Measurements from ENCODE around the gene PCNX1.

Gene PCNX1

DNA sequence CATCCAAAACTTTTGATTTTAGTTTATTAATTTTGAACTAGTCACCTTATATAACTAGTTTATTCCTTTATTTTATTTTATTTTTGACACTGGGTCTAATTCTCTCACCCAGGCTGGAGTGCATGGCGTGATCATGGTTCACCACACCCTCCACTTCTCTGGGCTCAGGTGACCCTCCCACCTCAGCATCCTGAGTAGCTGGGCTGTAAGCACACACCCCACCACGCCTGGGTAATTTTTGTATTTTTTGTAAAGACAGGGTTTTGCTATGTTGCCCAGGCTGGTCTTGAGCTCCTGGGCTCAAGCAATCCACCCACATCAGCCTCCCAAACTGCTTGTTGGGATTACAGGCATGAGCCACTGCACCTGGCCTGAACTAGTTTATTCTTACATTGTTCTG lies 17.3 kb downstream of the PCNX1 start:
- no peak for TF ChIP-seq EZH2phosphoT487 (IDR thresholded peaks at IDR 0.05; ENCODE audit: borderline replicate concordance)
- TF ChIP-seq, protein P1, sequence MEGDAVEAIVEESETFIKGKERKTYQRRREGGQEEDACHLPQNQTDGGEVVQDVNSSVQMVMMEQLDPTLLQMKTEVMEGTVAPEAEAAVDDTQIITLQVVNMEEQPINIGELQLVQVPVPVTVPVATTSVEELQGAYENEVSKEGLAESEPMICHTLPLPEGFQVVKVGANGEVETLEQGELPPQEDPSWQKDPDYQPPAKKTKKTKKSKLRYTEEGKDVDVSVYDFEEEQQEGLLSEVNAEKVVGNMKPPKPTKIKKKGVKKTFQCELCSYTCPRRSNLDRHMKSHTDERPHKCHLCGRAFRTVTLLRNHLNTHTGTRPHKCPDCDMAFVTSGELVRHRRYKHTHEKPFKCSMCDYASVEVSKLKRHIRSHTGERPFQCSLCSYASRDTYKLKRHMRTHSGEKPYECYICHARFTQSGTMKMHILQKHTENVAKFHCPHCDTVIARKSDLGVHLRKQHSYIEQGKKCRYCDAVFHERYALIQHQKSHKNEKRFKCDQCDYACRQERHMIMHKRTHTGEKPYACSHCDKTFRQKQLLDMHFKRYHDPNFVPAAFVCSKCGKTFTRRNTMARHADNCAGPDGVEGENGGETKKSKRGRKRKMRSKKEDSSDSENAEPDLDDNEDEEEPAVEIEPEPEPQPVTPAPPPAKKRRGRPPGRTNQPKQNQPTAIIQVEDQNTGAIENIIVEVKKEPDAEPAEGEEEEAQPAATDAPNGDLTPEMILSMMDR (conservative IDR thresholded peaks at IDR 0.05; ENCODE audit: low read length): no peak
- 0 out of 2 replicates have a peak, but pooled peaks cover 3% of the 10 kb centered on the region for H3F3A ChIP-seq (ENCODE audit: low read depth)

DNA sequence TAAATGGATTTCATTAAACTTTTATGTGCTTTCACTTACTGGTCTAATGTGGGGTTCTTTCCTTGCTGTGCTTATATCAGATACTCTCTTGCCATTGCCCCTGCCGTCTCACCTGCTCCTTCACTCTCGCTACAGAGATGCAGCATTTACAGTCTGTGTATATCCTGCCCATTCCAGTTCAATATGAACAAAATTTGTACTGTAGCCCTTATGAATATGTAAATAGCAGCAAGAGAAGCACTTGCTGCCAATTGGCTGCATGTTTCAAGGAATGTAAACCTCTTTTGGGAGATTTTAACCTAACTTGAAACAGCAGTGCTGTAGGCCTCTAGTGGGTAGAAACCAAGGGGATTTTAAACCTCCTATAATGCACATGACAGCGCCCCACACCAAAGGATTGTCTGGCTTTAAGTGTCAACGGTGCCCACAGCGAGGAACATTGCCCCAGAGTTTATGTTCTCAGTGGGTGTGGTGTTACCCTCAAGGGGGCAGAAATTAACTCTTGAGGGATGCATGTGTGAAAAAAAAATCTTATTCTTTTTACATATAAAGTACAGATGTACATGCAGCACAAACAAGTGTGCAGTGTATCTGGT lies 19.1 kb downstream of the PCNX1 start:
- H3K27me3 ChIP-seq (ENCODE audit: insufficient read depth, low read length, poor library complexity, severe bottlenecking): no peaks in the 10 kb centered on the region
- peaks cover 91% of the 10 kb centered on the region for H3K79me2 ChIP-seq (ENCODE audit: insufficient read depth, low read length)
- peaks cover 27% of the 10 kb centered on the region for H3K4me1 ChIP-seq (ENCODE audit: insufficient read depth, low read length, poor library complexity, severe bottlenecking)
- no peak overlapping the region for H3K4me2 ChIP-seq (ENCODE audit: low read depth, low read length, poor library complexity, severe bottlenecking)
- H3F3A ChIP-seq (ENCODE audit: low read depth): no peaks in the 10 kb centered on the region
- H3K4me3 ChIP-seq (ENCODE audit: low read length, poor library complexity, severe bottlenecking): no peak overlapping the region
- TF ChIP-seq, protein P1 (conservative IDR thresholded peaks at IDR 0.05; ENCODE audit: low read length): no peak
- TF ChIP-seq EZH2phosphoT487 (IDR thresholded peaks at IDR 0.05; ENCODE audit: borderline replicate concordance): no peak
- no peak overlapping the region for H3K9ac ChIP-seq (ENCODE audit: low read depth, low read length, poor library complexity, severe bottlenecking)
- no peaks in the 10 kb centered on the region for H3K9me3 ChIP-seq (ENCODE audit: insufficient read depth, low read depth, low read length)
- H4K20me1 ChIP-seq (ENCODE audit: insufficient read depth, low read length, poor library complexity, severe bottlenecking): peaks cover 72% of the 10 kb centered on the region
- H3K36me3 ChIP-seq (ENCODE audit: insufficient read depth, low read length): no peaks in the 10 kb centered on the region
- no peaks in the 10 kb centered on the region for H3K9me2 ChIP-seq (replicated peaks; ENCODE audit: low read depth, low read length)
- H2AFZ ChIP-seq (ENCODE audit: low read length): no peak overlapping the region

More for the DNA sequence above, 17.3 kb downstream of the PCNX1 start:
- no peaks in the 10 kb centered on the region for H3K9me3 ChIP-seq (ENCODE audit: insufficient read depth, low read depth, low read length)
- peaks cover 93% of the 10 kb centered on the region for H3K79me2 ChIP-seq (ENCODE audit: insufficient read depth, low read length)
- no peak overlapping the region for H3K4me2 ChIP-seq (ENCODE audit: low read depth, low read length, poor library complexity, severe bottlenecking)
- H3K9me2 ChIP-seq (replicated peaks; ENCODE audit: low read depth, low read length): no peaks in the 10 kb centered on the region
- H2AFZ ChIP-seq (ENCODE audit: low read length): no peak overlapping the region
- H3K9ac ChIP-seq (ENCODE audit: low read depth, low read length, poor library complexity, severe bottlenecking): no peak overlapping the region
- H3K4me1 ChIP-seq (ENCODE audit: insufficient read depth, low read length, poor library complexity, severe bottlenecking): peaks cover 44% of the 10 kb centered on the region
- H3K4me3 ChIP-seq (ENCODE audit: low read length, poor library complexity, severe bottlenecking): no peak overlapping the region
- H3K27me3 ChIP-seq (ENCODE audit: insufficient read depth, low read length, poor library complexity, severe bottlenecking): no peaks in the 10 kb centered on the region
- peaks cover 81% of the 10 kb centered on the region for H4K20me1 ChIP-seq (ENCODE audit: insufficient read depth, low read length, poor library complexity, severe bottlenecking)
- no peaks in the 10 kb centered on the region for H3K36me3 ChIP-seq (ENCODE audit: insufficient read depth, low read length)

DNA sequence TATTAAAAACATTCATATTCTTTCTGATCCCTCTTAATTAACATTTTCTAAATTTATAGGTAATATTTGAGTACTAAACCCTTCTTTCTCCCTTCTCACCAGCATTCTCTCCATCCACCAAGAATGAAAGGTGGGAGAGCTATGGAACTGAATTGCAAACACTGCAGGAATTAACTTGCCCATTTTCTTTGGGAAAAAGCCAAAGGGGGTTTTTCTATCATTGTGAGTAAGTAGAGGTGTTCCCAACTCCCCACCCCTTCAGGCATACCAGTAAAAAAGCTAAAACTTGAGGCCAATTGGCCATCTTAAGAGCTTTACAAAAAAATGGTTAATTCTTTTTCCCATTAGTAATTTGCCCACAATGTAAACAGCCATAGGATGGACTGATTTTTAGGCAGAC lies 23.7 kb downstream of the PCNX1 start:
- Histone ChIP-seq H3K27me3 (ENCODE audit: insufficient read depth, low read length, poor library complexity, severe bottlenecking) (no peaks in the 10 kb centered on the region), H3K79me2 (ENCODE audit: insufficient read depth, low read length) (peaks cover 87% of the 10 kb centered on the region), H3K9ac (ENCODE audit: low read depth, low read length, poor library complexity, severe bottlenecking) (no peak overlapping the region), H3K9me2 (replicated peaks; ENCODE audit: low read depth, low read length) (no peaks in the 10 kb centered on the region), H3K4me3 (ENCODE audit: low read length, poor library complexity, severe bottlenecking) (no peak overlapping the region), H4K20me1 (ENCODE audit: insufficient read depth, low read length, poor library complexity, severe bottlenecking) (peaks cover 65% of the 10 kb centered on the region), H3K4me1 (ENCODE audit: insufficient read depth, low read length, poor library complexity, severe bottlenecking) (peaks cover 39% of the 10 kb centered on the region), H3K9me3 (ENCODE audit: insufficient read depth, low read depth, low read length) (no peaks in the 10 kb centered on the region), H3K36me3 (ENCODE audit: insufficient read depth, low read length) (no peaks in the 10 kb centered on the region), H2AFZ (ENCODE audit: low read length) (no peak overlapping the region), H3K4me2 (ENCODE audit: low read depth, low read length, poor library complexity, severe bottlenecking) (no peak overlapping the region), H3F3A (ENCODE audit: low read depth) (peaks cover 9% of the 10 kb centered on the region; the same call in 1 of the 2 replicates)
- TF ChIP-seq, protein P1 (conservative IDR thresholded peaks at IDR 0.05; ENCODE audit: low read length): no peak
- TF ChIP-seq EZH2phosphoT487 (IDR thresholded peaks at IDR 0.05; ENCODE audit: borderline replicate concordance): no peak

Measured in Loucy (cell line).